T-helper 2 cell treated with Interferon-gamma antibody and Interleukin-4, amounts not matched to agents 100 ng/mL and 5 ng/mL, for 36 hours (primary cell): Measurements from ENCODE around the gene EPHA5. TPM values are rescaled to one million over a fixed set of nuclear protein-coding genes. Genes with fewer than 3 reads are reported as not detected.

Experiments
- intact Hi-C: fragments of 100-400 bp; cut with micrococcal nuclease; formaldehyde crosslinking; loops from one replicate; pipeline ENCODE4 v1.15.1; 2023
- total RNA-seq: library from RNA; stranded (reverse); gene quantifications from 2 replicates; pipeline ENCODE4 v1.2.3, GENCODE V29; 2022

Gene EPHA5
- total RNA-seq: not detected in 2 replicates

DNA sequence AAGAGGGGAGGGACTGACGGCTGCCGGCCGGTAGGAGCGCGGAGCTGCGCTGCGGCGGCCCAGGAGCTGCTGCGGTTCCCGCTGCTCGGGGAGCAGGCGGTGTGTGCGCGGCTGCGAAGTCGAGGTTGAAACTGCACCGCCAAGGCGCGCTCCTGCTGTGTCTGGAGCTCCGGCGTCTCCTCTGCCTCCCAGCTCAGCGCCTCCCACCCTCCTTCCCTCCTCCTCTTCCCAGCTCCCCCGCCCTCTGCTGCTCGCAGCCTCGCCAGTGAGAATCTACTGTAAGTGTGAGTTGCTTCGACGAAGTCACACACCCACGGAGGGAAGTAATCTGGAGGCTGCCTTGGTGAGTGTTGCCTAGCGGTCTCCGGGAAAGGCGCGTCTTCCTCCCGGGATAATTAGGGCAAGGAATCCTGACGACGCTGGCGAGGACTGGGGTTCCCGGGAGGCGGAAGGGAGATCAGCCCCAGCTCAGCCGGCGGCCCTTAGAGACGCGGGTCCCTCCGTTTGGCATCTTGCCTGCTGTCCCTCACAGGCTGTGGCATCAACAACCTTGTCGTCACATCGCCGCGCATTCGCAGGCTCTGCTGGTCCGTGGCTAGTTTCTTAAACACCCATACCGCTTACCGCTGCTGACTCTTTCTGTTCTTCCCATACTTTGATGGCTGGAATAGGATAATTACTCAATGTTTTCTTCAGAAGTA is at the start of gene EPHA5:
Gene EPHA5 (minus strand): TSS at position 159 of the 701 bp plus-strand sequence. CDS start 747 bp downstream, outside the sequence.
- intact Hi-C loops: no loop called here

DNA sequence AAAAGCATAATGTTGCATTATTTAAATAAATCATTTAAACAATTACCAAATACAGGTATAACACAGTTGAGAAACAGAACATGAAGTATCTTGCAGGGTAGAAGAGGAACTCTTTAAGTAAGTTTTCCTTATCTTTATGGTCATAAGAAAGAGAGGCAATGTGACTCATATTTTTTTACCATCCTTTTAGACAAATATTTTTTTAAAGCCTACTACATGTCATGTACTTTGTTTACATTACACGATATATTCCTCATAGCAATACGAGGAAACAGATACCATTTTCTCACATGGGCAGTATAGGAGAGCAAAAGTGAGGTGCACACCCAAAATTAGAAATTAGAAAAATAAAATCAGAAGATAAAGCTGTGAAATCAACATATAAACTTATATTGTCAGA is 49.3 kb upstream of the EPHA5 start:
- intact Hi-C loops: no loop called here

DNA sequence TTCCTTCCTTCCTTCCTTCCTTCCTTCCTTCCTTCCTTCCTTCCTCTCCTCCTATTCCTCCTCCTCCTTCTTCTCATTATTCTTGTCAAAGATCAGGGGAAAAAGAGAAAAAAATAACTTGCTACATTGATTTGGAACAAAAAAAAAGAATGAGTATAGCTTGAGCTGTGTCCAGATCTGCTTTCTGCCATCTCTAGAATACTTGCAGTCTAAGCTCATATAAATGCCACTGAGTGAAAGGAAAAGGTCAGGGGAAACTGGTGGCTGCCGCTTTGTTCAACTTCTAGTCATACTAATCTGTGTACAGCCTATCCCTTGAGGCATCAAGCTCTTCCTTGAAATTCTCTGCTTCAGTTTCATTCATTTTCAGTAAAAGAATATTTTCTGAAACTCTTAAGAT is 28.3 kb upstream of the EPHA5 start:
- intact Hi-C loops: no loop called here

DNA sequence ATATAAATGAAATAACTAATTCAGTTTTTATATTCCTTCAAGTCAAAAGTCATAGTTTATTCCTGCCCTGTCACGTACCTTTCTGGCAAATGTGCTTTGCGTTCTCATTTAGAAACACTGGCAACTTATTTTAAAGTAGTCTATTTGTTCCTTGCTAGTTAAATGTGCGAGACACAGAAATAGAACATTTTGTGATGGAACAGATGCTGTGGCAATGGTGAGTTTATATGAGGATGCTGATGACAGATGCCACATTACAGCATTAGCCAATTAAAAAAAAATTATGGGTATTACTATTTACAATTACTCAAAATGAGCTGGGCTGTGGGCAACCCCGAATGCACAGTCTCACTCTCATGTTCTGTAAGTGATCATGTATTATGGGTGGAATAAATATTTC is 26.1 kb upstream of the EPHA5 start:
- intact Hi-C loops: no loop called here

DNA sequence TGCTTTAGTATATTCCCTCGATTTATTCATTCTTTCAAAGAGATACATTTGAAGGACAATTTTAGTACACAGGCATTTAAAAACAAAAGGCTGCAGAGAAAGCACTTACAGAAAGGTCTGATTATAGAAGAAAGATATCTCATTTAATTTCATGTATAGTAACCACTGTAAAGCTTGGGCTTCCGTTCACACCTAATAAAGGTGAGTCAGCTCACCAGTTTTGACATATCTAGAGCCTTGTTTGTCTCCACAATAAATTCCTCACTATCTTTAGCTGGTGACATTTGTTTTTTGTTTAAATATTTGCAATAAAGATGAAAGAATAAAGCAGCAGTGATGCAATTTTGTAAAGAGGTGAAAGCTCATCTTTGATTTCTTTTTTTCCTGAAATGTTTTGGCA is 1.1 kb upstream of the EPHA5 start:
- intact Hi-C loops: no loop called here

DNA sequence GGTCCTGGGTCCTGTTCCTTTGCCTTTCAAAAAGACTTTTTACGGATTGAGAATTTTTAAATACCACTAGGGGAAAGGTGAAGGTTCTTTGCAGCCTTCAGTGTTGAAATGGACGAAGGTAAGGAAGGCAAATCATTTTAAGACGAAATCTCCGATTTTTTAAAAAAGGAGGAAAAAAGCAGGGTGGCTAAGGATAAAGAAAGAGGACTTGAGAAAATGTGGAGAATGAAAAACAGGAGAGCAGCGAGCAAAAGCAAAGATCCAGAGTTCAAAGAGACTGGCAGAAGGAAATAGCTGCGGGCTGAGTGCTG is 314 bp downstream of the EPHA5 start:
- intact Hi-C loops: no loop called here

DNA sequence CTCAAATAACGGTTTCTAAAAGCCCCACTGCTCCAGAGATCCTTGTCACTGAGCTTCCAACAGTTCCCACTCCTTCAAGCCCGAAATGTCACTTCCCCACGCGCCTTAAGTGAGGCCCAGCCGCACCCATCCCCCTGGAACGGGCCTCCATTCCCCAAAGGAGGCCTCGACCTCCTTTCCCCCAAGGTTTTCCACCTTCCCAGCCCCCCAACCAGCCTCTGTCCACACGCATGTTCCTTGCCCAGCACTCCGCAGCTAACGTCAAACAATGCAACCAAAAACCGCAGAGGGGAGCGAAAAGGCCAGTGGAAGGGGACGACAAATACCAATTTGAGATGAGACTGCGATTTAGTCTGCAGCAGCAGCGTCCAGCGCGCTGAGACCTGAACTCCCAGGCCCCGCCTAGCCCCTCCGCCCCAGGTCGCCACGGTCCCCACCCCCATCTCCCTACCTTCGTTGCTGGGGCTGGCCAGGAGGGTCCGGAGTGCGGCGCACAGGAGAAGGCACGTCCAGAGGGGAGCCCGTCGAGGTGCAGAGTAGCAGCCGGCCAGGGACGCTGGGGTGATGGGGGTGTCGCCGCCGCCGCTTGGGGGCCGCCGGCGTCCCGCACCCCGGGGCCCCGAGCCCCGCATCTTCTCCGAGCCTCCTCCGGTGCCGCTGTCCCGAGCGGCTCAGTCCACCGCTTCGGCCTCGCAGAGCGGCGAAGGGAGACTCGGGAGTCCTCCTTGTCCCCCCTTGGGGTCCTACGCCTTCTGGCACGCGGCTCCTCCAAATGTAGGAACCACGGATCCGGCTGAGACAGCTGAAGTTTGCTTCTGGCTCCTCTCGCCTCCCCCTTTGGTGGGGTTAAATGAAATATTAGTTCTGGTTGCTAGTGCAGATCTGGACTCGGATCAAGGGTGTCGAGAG is 924 bp downstream of the EPHA5 start:
- intact Hi-C loops: no loop called here

DNA sequence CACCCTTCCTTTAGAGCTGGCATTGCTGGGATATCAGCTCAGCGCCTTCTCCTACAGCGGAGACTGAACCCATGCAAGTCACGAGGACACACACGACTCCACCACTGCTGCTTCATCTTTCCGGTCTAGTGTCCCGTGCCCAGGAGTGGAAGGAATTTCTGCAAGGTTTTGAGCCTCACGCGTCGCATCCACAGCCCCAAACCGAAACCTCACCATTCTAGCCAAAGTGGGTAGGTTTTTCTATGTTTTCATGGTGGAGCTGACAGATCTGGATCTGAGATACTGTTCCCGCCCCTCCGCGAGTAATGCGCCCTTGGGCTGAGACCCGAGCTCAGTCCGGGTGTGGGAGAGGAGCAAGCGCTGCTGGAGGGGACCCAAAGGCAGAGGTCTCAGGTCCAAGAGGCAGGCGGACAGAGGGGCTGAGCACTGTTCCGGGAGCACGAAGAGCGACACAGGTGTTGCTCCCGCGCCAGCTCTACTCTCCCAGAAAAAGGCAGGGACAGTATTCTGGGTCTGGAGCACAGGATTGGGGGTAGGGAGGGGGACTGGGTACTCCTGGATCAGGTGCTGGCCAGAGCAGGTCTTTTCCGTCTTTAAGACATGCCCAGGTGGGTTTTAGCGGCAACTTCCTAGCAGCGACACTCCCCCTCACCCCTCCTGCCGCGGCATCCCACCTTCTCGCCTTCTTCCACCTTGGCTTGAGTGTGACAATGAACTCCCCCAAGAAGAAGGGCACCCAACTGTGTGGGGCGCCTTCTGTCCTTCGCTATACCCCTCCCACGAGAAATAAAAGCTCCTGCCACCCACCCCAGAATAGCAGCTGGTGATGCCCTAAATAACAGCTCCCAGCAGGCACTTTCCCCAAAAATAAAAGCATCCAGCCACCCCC is 1.8 kb downstream of the EPHA5 start:
- intact Hi-C loops: no loop called here

DNA sequence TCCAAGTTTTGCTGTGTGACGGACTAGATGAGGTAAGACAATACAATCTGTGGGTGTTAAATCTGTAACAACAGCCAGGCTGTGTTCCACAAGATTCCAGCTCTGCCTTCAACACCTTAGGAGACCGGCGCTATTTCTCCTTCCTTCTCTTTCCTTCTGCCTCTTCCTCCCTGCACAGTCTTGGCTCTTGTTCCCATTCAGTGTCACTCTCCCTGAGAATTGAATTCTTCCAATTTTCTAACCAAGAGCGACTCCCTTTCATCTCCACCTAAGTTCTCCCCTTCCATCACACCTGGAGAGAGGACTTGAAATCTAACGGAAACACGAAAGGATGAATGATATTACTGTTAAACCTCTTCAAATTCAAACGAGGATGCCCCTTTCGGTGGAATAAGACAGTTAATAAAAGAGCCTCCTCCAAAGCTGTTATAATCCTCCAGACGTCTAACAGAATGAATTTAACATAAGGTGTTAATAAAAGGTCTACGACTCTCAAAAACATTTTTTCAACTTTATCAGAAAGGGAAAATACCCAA is 2.7 kb downstream of the EPHA5 start:
- intact Hi-C loops: no loop called here

DNA sequence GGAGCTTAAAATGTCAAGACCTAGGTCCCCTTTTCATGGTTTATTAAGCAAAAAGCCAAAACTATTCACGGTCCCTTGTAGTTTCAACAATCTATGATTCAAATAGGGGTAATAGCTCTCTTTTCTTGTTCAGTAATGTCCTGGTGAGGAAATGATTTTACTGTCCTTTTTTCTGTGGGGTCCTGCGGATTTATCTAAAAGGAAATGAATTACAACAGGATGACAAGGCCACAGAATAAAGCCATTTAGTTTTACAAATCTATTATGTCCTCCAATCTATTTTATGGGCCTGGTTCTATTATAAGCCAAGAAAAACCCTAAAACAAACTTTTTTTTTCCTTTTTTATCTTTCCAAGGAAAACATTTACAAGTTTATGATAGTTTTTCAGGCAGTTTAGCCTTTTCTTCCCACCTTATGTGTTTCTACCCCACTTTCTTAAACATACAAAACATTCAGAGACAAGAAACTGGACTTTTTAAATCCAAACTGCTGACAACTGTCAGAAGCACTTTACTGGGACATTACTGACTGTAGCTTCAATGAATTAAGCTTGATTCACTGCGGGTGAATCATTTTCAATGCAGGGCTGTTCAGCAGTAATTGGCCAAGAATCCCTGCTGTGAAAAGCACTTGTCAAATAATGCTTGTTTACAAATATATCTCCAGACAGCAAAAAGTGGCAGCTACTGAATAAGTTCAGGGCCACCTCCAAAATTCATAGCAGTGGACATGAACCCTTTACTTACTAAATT is 4.3 kb downstream of the EPHA5 start:
- intact Hi-C loops: no loop called here

DNA sequence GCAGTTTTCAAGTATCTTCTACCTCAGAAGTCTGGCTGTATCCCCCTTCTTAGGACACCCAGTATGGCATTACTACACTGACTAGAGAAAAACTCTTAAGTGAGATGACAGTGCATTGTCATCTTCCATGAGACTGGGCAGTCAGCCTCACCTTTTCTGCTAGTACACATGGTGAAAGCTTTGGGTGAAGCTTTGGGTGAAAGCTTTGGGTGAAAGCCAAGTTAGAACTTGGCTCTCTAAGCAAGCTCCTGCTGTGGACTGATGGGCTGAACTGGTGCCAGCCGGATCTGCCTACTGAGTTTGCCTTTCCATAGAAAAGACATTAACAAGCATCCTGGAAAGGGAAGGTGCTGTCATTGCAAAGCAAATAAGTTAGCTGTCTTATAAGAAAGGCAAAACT is 8.8 kb downstream of the EPHA5 start:
- intact Hi-C loops: no loop called here

DNA sequence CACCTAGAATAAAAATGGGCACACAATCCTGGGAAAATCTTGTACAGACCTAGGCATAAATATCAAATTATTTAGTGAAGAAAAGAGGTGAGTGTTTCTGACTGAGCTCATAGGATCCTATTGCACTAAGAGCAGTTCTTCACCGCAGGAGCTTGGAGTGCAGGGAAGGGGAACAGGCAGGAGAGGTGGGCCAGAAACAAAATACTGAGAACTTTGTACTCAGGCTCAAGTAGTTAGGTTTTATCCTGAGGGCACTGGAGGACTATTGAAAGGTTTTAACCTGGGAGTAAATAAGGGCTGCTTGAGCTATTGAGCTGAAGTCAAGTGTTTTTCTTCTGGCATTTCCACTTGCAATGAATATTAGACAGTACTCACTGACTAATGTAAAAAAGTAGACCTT is 12.2 kb downstream of the EPHA5 start:
- intact Hi-C loops: no loop called here

DNA sequence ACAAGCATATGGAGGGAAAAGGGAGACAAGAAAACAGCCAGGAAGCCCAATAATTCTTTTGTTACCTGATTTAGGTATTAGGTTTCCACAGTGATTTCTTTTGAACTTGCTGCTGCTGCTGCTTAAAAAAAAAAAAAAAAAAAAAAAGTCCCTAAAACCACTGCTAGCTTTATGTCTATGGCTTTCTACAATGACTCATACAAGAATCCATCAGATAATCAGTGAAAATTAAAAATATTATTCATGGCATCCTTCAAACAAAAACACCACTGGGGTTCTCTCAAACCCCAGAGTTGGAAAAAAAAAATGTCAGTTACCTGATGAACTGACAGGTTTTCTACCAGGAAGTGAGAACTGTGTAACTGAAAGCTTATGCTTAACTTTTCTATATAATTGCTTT is 14.3 kb downstream of the EPHA5 start:
- intact Hi-C loops: no loop called here

DNA sequence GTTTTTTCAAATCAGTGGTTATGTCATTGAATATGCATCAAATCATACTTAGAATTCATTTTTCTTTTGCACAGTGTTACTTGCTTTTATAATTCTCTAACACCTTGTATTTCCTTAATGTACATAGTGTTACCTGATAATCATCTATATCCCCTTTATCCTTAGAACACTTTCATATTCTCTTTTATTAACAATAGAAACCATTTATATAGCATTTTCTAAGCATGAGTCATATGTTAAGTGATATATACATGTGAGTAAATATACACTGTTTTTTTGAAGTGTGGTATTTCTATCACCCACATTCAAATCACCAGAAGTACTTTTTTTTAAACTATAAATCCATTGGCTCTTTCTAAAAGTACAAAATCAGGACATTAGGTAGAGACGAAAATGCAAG is 15.3 kb downstream of the EPHA5 start:
- intact Hi-C loops: no loop called here

DNA sequence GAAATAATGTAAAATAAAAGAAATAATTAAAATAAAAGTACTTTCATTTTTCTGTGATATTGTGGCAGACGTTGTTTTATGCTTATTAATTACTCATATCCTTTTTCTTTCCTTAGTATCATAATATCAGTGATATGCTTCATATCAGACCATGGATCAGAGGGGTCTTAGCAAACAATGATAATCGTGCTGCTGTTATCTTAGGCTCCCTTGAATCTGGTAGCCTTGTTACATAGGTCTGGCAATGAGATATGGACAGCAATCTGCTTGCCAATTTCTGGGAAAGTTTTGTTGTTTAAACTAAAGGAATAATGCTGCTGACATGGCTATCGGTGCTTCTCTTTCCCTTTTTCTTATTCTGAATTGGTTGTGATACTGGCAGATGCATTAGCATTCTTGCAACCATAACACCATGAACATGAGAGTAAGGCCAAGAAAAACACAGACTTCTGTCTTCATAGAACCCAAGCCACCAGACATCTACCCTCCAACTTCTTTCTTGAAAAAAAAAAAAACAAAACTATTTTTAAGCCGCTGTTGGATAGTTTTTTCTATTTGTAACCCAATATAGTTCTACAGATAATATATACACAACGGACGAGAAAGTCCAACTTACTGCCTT is 16.4 kb downstream of the EPHA5 start:
- intact Hi-C loops: no loop called here

DNA sequence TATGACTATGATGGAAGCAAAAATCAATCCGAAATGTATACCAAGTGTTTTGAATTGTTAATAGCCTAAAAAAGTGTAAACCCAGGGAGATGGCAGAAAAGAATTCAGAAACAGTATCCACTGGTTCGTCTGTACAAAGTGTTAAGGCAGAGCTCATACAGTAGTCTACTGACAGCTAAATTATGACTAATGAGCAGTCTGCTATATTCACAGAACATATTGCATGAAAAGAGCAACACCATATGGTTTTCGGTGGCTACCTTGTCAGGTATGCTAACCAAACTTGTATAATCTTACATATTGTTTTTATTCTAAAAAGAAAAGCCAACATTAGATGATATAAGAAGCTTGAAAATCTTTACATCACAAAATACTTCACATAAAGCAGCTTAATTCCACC is 18.5 kb downstream of the EPHA5 start:
- intact Hi-C loops: no loop called here

DNA sequence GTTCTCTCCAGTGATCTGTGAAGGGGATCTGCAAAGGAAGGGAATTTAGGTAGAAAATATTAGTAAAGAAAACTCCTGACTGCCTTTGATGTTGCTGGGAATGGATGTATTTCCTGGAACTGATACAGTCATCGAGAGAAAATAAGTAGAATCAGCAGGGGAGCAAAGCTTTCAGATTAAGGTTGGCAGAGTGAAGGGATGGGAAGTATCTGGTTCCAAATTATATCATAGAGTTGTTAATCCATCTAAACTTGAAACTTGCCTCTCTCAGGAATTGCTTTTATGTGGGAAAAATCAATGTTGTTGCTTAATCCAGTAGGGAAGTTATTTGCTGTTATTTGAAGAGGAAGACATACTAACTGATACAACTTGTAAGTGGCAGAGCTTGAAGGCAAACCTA is 19.3 kb downstream of the EPHA5 start:
- intact Hi-C loops: no loop called here

DNA sequence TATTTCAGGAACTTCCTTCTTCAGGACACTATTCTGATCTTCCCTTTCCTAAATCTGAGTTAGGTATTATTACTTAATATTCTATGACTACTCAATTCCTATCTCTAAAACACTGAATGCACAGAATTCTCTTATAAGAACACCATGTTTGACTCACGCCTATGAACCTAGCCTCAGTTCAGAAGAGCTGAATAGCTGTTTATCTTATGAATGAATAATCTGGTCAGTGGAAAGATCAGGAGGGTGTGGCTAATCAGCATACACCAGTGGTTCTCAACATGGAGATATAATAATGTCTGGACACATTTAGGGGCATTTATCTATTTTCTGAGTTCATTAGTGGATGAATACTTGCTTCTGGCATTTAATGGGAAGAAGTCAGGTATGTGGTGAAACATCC is 24.2 kb downstream of the EPHA5 start:
- intact Hi-C loops: no loop called here

DNA sequence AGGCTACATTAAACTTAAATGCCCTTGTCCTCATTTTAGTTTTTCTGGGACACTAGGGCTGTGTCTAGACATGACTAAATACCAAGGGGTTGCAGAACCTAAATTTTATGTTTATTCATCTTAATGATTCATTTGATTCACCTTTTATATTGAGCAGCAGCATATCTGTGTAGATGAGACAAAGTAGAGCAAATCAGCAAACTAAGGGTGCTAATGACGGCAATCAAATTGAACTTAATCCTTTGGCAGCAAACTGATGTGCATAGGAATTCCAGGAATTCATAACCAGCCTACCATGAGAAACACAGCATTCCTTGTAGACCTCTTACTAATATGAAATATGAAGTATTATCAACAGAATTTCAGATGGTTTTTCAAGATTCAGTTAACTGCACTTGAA is 25.1 kb downstream of the EPHA5 start:
- intact Hi-C loops: no loop called here

DNA sequence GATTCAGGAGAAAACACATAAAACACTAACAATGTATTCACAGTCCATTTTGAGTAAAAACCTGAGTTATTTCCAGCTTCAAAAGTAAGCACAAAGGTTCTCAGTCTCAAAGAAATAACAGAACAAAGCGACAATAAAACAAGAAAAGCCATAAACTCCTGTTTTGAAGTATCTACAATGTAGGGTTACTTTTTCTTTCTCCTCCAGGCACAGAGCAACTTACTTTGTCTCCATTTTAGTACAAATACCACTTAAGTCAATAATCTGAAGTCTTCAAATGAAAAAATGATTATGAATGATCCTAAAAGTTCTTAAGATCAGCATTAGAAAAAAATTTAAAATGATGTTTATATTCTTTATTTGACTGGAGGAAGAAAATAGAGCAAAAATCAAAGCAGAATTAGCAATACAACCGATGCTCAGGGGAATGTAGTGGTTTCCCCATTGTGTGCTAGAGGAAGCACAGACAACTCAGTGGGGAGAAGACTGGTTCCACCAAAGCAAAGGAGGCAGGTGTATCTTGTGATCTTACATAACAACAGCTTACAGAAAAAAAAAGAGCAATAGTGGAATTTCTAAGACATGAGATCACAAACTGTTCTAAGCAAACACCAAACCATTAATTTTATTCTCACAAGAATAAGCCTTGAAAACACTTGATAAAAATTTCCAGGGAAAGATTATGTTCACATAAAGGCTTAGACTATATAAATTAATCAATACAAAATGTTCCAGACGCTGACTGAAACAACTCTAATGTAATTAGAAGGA is 35.1 kb downstream of the EPHA5 start:
- intact Hi-C loops: no loop called here
